Measurements from ENCODE around the gene FBLN2.

FBLN2 gene

GRCh38 chr3:13596426-13597205 lies 47.7 kb downstream of the FBLN2 start:
- in situ Hi-C loops (cut with MboI; ENCODE audit: low sequenced_read_pairs), result no loop called here

GRCh38 chr3:13597661-13598060 lies 48.7 kb downstream of the FBLN2 start:
- in situ Hi-C loops (cut with MboI; ENCODE audit: low sequenced_read_pairs), result no loop called here

GRCh38 chr3:13598201-13598600 lies 49.3 kb downstream of the FBLN2 start:
- in situ Hi-C loops (cut with MboI; ENCODE audit: low sequenced_read_pairs), result no loop called here

- in situ Hi-C loops (cut with MboI; ENCODE audit: low sequenced_read_pairs), result no loop called here
Observed at GRCh38 chr3:13598926-13599886, 50.3 kb downstream of the FBLN2 start.

GRCh38 chr3:13599887-13600450 lies 51.0 kb downstream of the FBLN2 start:
- in situ Hi-C loops (cut with MboI; ENCODE audit: low sequenced_read_pairs), result no loop called here

- in situ Hi-C loops (cut with MboI; ENCODE audit: low sequenced_read_pairs), result no loop called here
Observed at GRCh38 chr3:13600950-13601691, 52.2 kb downstream of the FBLN2 start.

- in situ Hi-C loops (cut with MboI; ENCODE audit: low sequenced_read_pairs), result no loop called here
Observed at GRCh38 chr3:13601692-13602080, 52.8 kb downstream of the FBLN2 start.

GRCh38 chr3:13605555-13605954 lies 56.6 kb downstream of the FBLN2 start:
- in situ Hi-C loops (cut with MboI; ENCODE audit: low sequenced_read_pairs), result no loop called here

GRCh38 chr3:13607821-13608597 lies 59.1 kb downstream of the FBLN2 start:
- in situ Hi-C loops (cut with MboI; ENCODE audit: low sequenced_read_pairs), result no loop called here

- in situ Hi-C loops (cut with MboI; ENCODE audit: low sequenced_read_pairs), result no loop called here
Observed at GRCh38 chr3:13608969-13609725, 60.2 kb downstream of the FBLN2 start.

- in situ Hi-C loops (cut with MboI; ENCODE audit: low sequenced_read_pairs), result no loop called here
Observed at GRCh38 chr3:13610006-13610570, 61.2 kb downstream of the FBLN2 start.

GRCh38 chr3:13611221-13611620 lies 62.3 kb downstream of the FBLN2 start:
- in situ Hi-C loops (cut with MboI; ENCODE audit: low sequenced_read_pairs), result no loop called here

GRCh38 chr3:13612829-13613228 lies 63.9 kb downstream of the FBLN2 start:
- in situ Hi-C loops (cut with MboI; ENCODE audit: low sequenced_read_pairs), result no loop called here

GRCh38 chr3:13613343-13614190 lies 64.6 kb downstream of the FBLN2 start:
- in situ Hi-C loops (cut with MboI; ENCODE audit: low sequenced_read_pairs), result no loop called here

- in situ Hi-C loops (cut with MboI; ENCODE audit: low sequenced_read_pairs), result no loop called here
Observed at GRCh38 chr3:13614607-13615006, 65.7 kb downstream of the FBLN2 start.

- in situ Hi-C loops (cut with MboI; ENCODE audit: low sequenced_read_pairs), result no loop called here
Observed at GRCh38 chr3:13615019-13615528, 66.1 kb downstream of the FBLN2 start.

- in situ Hi-C loops (cut with MboI; ENCODE audit: low sequenced_read_pairs), result no loop called here
Observed at GRCh38 chr3:13616359-13616758, 67.4 kb downstream of the FBLN2 start.
